ENCODE data around the gene SPEM3.

DNA sequence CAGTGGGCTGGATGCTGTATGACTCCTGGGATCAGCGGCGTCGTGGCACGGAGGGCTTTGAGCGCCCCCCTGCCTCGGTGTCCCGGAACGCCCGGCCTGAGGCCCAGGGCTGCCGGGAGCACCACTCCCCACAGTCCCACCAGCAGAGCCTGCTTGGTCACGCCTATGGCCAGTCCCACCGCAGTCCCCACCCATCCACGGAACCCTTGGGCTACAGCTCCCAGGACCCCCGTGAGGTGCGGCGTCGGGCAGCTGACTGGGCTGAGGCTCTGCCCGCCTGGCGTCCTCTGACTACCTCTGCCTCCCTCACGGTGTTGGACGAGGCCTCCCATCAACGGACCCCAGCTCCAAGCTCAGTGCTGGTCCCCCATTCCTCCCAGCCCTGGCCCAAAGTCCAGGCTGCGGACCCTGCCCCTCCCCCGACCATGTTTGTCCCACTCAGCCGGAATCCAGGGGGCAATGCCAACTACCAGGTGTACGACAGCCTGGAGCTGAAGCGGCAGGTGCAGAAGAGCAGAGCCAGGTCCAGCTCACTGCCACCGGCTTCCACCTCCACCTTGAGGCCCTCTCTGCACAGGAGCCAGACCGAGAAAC, 1.7 kb upstream of the SPEM3 start:
- TF ChIP-seq, protein P1, sequence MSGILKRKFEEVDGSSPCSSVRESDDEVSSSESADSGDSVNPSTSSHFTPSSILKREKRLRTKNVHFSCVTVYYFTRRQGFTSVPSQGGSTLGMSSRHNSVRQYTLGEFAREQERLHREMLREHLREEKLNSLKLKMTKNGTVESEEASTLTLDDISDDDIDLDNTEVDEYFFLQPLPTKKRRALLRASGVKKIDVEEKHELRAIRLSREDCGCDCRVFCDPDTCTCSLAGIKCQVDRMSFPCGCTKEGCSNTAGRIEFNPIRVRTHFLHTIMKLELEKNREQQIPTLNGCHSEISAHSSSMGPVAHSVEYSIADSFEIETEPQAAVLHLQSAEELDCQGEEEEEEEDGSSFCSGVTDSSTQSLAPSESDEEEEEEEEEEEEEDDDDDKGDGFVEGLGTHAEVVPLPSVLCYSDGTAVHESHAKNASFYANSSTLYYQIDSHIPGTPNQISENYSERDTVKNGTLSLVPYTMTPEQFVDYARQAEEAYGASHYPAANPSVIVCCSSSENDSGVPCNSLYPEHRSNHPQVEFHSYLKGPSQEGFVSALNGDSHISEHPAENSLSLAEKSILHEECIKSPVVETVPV (CRISPR knock-in tag; IDR thresholded peaks at IDR 0.05) = no peak
- no peak for TF ChIP-seq OSR1 (CRISPR knock-in tag; IDR thresholded peaks at IDR 0.05)
- TF ChIP-seq, protein P2, sequence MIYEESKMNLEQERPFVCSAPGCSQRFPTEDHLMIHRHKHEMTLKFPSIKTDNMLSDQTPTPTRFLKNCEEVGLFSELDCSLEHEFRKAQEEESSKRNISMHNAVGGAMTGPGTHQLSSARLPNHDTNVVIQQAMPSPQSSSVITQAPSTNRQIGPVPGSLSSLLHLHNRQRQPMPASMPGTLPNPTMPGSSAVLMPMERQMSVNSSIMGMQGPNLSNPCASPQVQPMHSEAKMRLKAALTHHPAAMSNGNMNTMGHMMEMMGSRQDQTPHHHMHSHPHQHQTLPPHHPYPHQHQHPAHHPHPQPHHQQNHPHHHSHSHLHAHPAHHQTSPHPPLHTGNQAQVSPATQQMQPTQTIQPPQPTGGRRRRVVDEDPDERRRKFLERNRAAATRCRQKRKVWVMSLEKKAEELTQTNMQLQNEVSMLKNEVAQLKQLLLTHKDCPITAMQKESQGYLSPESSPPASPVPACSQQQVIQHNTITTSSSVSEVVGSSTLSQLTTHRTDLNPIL (CRISPR knock-in tag; IDR thresholded peaks at IDR 0.05; ENCODE audit: low read depth) = no peak
